Stimulated activated CD4-positive, alpha-beta T cell treated with anti-CD3 and anti-CD28 coated beads, Interleukin-1b, Interleukin-23, amount 100 ng/mL, for 24 hours (primary cell): Measurements from ENCODE around the gene RLIM.

Experiments
- DNase-seq, 4 experiments: peaks; one replicate each; pipeline ENCODE4 v3.0.0-alpha.2; 2020; ENCODE audit warnings: low read depth in 4 of 4, low spot score in 1 of 4

Gene RLIM

DNA sequence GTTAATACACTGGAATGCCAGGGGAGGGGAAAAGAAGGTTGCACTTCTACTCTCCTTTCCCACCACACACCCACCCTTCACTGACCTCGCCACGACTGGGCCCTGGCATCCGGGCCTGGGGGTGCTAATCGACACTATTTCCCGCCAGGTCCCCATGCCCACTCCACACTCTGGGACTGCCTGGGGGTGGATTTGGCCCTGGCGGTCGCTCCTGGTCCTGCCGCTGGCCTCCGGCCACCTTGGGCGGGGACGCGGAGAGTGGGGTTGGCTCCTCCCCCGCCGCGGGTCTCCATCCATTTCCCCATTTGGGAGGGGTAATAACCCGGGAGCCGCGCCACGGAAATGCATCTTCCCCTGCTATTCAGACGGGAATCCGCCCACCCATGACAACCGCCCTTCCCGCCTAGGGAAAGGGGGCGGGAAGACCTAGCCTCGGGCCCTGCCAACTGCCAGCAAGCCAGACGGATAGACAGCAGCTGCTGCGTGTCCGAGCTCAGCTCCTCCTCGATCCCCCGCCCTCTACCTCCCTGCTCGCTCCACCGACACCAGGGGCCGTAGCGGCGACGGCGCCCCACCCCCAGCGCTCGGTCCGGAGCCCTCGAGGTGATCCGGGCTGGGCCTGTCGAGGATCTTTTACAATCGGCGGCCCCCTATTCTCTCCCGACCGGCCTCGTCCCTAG lies 78.1 kb downstream of the RLIM start:
- DNase-seq, result peak in 1 of 4 experiments; percentile 30

DNA sequence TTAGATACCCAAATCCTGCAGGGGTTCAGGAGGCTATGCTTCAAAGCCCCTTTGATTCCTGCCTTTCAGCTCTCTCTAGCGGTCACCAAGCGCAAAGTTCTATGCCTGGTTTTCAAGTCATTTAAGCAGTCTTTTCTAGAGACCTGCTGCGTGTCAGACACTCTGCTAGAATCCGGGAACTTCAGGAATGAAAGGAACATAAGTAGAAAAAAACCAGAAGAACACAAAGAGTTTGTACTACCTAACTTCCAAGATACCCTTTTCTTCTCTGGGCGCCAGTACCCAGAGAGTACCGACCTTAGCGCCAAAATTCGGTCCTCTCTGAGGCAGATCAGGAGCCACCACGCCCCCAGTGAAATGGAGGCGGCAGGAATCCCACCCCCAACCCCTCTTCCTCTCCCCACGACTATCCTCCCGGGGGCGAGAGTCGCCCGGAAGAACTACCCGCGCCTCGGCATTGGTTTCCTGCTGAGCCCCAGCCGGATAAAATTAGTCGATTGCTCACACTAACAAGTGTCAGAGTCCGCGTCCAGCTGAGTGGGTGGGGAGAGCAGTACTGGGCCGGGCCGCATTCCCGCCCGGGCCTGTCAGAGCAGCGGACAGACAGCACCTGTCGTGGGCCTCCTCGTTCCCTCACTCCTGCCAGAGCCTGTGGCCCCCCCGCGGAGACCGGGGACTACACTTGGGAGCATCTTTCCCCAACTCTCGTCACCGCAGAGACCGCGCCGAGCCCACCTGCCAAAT lies 78.8 kb downstream of the RLIM start:
- peak in 1 of 4 experiments; percentile 30 for DNase-seq
